Activated CD8-positive, alpha-beta T cell treated with anti-CD3 and anti-CD28 coated beads for 36 hours (primary cell): ENCODE measurements around the gene RASSF8. TPM values are rescaled to one million over a fixed set of nuclear protein-coding genes. Genes with fewer than 3 reads are reported as not detected.

Experiments used
- ATAC-seq: fragments of 200-7000 bp; cut with Tn5 transposase; one replicate; pipeline ENCODE4 v1.10.0; 2021; ENCODE audit warnings: mild to moderate bottlenecking, moderate library complexity
- CTCF ChIA-PET: fragments of 350-600 bp; sonication (Branson Sonifier 250); formaldehyde crosslinking; loops from one replicate; lab custom pipeline; 2021; ENCODE audit warnings: antibody characterized with exemption; lab: Charles Lee
- POLR2A ChIA-PET: fragments of 350-600 bp; sonication (Branson Sonifier 250); formaldehyde crosslinking; loops from one replicate; lab custom pipeline; 2021; ENCODE audit warnings: antibody characterized with exemption; lab: Charles Lee
- DNase-seq: peaks from one replicate; pipeline ENCODE4 v3.0.0-alpha.2; 2020
- H3K27ac Mint-ChIP-seq: one replicate; pipeline ENCODE4 v1.8.0; 2021; ENCODE audit warnings: mild to moderate bottlenecking, mixed read lengths
- H3K27me3 Mint-ChIP-seq: one replicate; pipeline ENCODE4 v1.8.0; 2021; ENCODE audit warnings: mixed read lengths
- H3K36me3 Mint-ChIP-seq: one replicate; pipeline ENCODE4 v1.8.0; 2021; ENCODE audit warnings: low read depth, mixed read lengths
- H3K4me1 Mint-ChIP-seq: one replicate; pipeline ENCODE4 v1.8.0; 2021; ENCODE audit warnings: low read depth, mixed read lengths
- H3K4me3 Mint-ChIP-seq: one replicate; pipeline ENCODE4 v1.8.0; 2021; ENCODE audit warnings: mild to moderate bottlenecking, moderate library complexity, mixed read lengths
- H3K9me3 Mint-ChIP-seq: one replicate; pipeline ENCODE4 v1.8.0; 2021; ENCODE audit warnings: mixed read lengths
- intact Hi-C: fragments of 100-400 bp; cut with micrococcal nuclease; formaldehyde crosslinking; loops from one replicate; pipeline ENCODE4 v1.10.0; 2022
- total RNA-seq, 2 experiments: library from RNA; stranded (reverse); gene quantifications; one replicate each; pipeline ENCODE4 v1.2.3, GENCODE V29; 2021
- TF ChIP-seq, protein P1 (sequence below): fragments of 200-600 bp; IDR thresholded peaks from one replicate; pipeline ENCODE4 v1.8.0; 2022; ENCODE audit warnings: antibody characterized with exemption, mild to moderate bottlenecking

The RASSF8 gene
- total RNA-seq, 2 experiments from 2014 or later: not detected

DNA sequence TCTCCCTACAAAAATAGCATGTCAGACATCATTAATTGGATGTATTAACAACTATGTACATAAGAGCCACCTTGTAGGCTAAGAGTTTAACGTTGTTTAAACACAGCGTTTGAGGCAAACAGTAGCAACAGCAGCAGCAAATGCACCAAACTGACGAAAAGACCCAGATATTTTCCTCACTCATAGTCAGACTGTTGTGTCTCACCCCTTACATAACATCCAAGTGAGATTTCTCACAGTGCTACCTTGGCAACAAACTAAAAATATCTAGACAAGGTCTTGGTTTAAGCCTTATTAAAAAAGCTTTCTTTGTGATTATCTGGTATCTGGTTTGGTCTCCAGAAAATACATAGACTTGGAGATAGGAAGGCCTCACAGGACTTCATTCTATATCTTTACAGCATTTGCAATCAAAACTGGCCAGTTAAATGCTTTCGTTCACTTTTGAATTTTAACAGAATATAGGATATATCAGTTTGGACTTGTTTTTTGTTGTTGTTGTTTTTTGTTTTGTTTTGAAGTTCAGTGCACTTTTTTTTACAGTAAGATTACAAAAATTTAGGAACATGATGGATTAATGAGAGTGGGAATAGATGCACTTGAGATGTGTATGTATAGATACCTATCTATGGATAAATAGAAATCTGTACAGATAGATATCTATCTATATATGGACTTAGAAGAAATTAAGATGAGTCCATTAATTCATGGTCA lies 162.2 kb downstream of the RASSF8 start:
- no peak for ATAC-seq
- Mint-ChIP-seq H3K4me1 (peaks cover 27% of the 10 kb centered on the region), H3K36me3 (no peaks in the 10 kb centered on the region), H3K27ac (no peak overlapping the region), H3K9me3 (no peaks in the 10 kb centered on the region), H3K27me3 (peaks cover 68% of the 10 kb centered on the region), H3K4me3 (no peak overlapping the region)
- TF ChIP-seq, protein P1, sequence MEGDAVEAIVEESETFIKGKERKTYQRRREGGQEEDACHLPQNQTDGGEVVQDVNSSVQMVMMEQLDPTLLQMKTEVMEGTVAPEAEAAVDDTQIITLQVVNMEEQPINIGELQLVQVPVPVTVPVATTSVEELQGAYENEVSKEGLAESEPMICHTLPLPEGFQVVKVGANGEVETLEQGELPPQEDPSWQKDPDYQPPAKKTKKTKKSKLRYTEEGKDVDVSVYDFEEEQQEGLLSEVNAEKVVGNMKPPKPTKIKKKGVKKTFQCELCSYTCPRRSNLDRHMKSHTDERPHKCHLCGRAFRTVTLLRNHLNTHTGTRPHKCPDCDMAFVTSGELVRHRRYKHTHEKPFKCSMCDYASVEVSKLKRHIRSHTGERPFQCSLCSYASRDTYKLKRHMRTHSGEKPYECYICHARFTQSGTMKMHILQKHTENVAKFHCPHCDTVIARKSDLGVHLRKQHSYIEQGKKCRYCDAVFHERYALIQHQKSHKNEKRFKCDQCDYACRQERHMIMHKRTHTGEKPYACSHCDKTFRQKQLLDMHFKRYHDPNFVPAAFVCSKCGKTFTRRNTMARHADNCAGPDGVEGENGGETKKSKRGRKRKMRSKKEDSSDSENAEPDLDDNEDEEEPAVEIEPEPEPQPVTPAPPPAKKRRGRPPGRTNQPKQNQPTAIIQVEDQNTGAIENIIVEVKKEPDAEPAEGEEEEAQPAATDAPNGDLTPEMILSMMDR: no peak
- POLR2A ChIA-PET: no interaction called here
- DNase-seq: no peak
- CTCF ChIA-PET: interaction anchor here (0.7 kb wide), 1 partner anchor 154 kb away, joined by 3 read pairs; no protein-coding TSS in a partner anchor
- intact Hi-C loops: no loop called here

DNA sequence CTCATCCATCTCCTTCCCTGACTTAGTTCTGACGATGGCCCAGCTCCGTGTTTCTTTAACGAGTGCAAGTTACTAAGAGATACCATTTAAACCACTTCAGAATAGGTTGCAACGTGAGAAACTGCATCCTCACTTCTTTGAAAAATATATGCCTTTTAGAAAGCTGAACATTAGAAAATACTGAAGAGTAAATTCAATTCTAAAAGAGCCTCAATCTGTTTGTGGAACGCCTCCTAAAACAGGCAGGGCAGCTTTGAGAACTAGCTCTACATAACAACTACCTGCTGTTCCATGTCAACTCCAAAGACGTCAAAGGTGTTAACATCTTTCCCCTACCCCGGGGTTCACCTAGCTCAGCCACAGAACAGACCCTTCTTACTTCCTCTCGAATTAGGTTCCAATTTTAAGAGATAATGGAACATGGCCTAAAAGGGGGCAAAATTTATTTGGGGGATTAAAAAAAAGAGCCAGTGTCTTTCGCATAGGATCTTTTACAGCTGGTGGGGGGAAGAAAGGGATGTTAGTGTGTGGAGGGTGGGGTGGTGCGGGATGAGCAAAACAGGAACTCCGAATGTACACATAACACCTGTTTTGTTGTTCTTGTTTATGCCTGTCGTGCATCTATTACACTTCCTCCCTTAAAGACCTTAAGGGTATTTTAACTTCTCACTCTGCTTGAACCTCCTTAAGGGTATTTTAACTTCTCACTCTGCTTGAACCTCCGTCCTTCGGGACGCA lies 163.0 kb downstream of the RASSF8 start:
- DNase-seq: no peak
- no peak for ATAC-seq
- intact Hi-C loops: no loop called here
- H3K9me3 Mint-ChIP-seq: no peaks in the 10 kb centered on the region
- TF ChIP-seq, protein P1: no peak
- H3K4me1 Mint-ChIP-seq: peaks cover 27% of the 10 kb centered on the region
- no peaks in the 10 kb centered on the region for H3K36me3 Mint-ChIP-seq
- ChIA-PET CTCF (interaction anchor here (0.7 kb wide), 2 partner anchors 153 to 530 kb away, joined by 3 read pairs; no protein-coding TSS in a partner anchor), POLR2A (no interaction called here)
- peak overlapping the region; percentile 57 for H3K4me3 Mint-ChIP-seq
- peaks cover 71% of the 10 kb centered on the region for H3K27me3 Mint-ChIP-seq
- no peak overlapping the region for H3K27ac Mint-ChIP-seq

DNA sequence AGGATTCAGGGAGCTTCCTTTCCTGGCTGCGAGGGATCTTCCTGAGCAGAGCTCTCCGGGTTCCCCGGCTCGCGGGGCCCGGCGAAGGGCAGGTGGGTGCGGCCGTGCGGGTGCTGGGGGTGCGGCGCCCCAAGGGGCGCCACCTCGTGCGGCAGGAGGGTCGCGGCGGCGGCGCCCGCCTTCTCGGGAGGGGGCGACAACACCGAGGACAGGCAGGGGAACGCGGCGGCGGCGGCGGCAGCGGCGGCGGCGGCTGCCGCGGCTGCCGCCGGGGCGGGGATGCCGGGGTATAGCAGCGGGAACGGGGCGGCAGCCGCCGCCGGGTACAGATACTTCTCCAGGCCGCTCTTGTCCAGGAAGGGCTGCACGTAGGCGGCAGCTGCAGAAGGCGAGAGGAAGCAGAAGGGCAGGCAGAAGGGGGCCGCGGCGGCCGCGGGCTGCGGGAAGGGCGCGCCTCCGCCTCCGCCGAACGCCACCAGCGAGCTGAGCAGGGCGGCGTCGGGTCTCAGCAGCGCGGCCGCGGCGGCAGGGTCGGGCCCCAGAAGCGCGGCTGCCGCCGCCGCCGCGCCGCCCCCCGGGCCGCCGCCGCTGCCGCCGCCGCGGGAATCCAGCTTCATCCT lies 163.7 kb downstream of the RASSF8 start:
- CTCF ChIA-PET: interaction anchor here (0.7 to 1.1 kb wide), 2 partner anchors 11 to 530 kb away, joined by 3 read pairs; no protein-coding TSS in a partner anchor

DNA sequence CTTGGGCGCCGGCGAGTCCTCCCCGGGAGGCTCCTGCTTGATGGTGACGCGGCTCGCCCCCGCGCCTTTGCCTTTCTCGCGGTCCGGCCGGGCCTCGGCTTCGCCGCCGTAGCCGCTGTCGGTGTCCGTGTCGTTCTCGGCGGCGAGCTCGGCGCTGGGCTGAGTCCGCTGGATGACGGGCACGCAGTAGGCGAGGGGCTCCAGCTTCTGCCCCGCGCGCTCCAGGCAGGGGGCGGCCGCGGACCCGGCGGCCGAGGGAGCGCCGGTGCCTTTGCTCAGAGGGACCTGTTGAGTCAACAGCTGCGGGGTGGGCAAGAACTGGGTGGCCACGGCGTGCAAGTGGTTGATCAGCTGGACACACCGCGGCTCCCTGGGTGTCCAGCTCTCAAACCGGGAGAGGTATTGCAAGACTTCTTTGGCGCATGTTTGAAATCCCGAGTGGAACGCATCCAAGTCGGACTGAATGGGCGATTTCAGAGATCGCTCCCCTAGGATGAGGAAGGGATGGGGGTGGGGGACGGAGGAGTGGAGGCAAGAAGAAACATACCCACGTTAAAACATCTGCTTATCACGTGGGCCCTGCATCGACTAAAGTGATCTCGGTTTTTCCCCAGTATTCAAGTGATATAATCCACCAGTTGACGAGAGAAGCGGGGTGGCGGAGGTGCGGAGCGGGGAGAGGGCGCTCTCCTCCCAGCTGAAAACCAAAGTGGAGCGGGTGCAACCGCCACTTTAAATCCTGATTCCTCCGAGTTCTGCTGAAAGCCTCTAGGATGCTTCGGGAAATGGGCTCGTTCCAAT lies 164.4 kb downstream of the RASSF8 start:
- POLR2A ChIA-PET: interaction anchor here (0.7 kb wide), 1 partner anchor 81 kb away, joined by 3 read pairs; no protein-coding TSS in a partner anchor
- intact Hi-C loops: no loop called here
- no peaks in the 10 kb centered on the region for H3K36me3 Mint-ChIP-seq

More for the DNA sequence above, 163.7 kb downstream of the RASSF8 start:
- peaks cover 73% of the 10 kb centered on the region for H3K27me3 Mint-ChIP-seq
- TF ChIP-seq, protein P1: no peak
- POLR2A ChIA-PET: interaction anchor here (0.7 kb wide), 1 partner anchor 82 kb away, joined by 3 read pairs; no protein-coding TSS in a partner anchor
- intact Hi-C loops: no loop called here
- ATAC-seq: peak; percentile 40
- H3K36me3 Mint-ChIP-seq: no peaks in the 10 kb centered on the region
- H3K27ac Mint-ChIP-seq: no peak overlapping the region
- no peaks in the 10 kb centered on the region for H3K9me3 Mint-ChIP-seq
- peaks cover 27% of the 10 kb centered on the region for H3K4me1 Mint-ChIP-seq
- DNase-seq: peak; percentile 33
- H3K4me3 Mint-ChIP-seq: peak overlapping the region; percentile 57

More for the DNA sequence above, 164.4 kb downstream of the RASSF8 start:
- peak; percentile 50 for DNase-seq
- Mint-ChIP-seq H3K27ac (no peak overlapping the region), H3K4me1 (peaks cover 27% of the 10 kb centered on the region), H3K4me3 (peak overlapping the region; percentile 74), H3K27me3 (peaks cover 76% of the 10 kb centered on the region), H3K9me3 (no peaks in the 10 kb centered on the region)
- TF ChIP-seq, protein P1: no peak
- CTCF ChIA-PET: interaction anchor here (1.1 to 1.3 kb wide), 2 partner anchors 11 to 735 kb away, joined by 3 read pairs; no protein-coding TSS in a partner anchor
- peak; percentile 26 for ATAC-seq
